H1 (cell line): ENCODE measurements around the gene CREB3L4.

ENCODE experiments used
- CTCF ChIP-seq, 3 experiments: IDR thresholded peaks; 1 replicate in 2 of 3; 2 replicates in 1 of 3; pipeline versions ENCODE4 v1.5.1 to v1.6.1; 2011; ENCODE audit warnings: low read length in 3 of 3, mild to moderate bottlenecking in 3 of 3, inconsistent platforms in 2 of 3, low read depth in 1 of 3, moderate library complexity in 1 of 3; ENCODE audit not compliant: insufficient read depth in 1 of 3; ENCODE audit errors: control extremely low read depth in 1 of 3
- EP300 ChIP-seq, 2 experiments: IDR thresholded peaks; 1 replicate in 1 of 2; 2 replicates in 1 of 2; pipeline ENCODE4 v1.6.1; 2011 to 2012; ENCODE audit warnings: low read depth in 2 of 2, low read length in 2 of 2, mild to moderate bottlenecking in 2 of 2, borderline replicate concordance in 1 of 2, inconsistent platforms in 1 of 2, moderate library complexity in 1 of 2
- EZH2 ChIP-seq: fragments of 200-600 bp; sonication (generic); IDR thresholded peaks from 2 replicates; pipeline ENCODE4 v1.7.1; 2012; ENCODE audit warnings: low read depth, mild to moderate bottlenecking, moderate library complexity, low read length, inconsistent platforms; ENCODE audit not compliant: severe bottlenecking
- GTF2F1 ChIP-seq: IDR thresholded peaks from 2 replicates; pipeline ENCODE4 v1.6.1; 2012; ENCODE audit warnings: low read depth, low read length, improper control_type of control experiment, borderline replicate concordance
- HDAC2 ChIP-seq, 2 experiments: fragments of 300-600 bp in 1 of 2; sonication (generic) in 1 of 2; IDR thresholded peaks; 2 replicates each; pipeline ENCODE4 v1.6.1; 2011 to 2012; ENCODE audit warnings: low read depth in 2 of 2, low read length in 2 of 2, mild to moderate bottlenecking in 2 of 2, moderate library complexity in 2 of 2, borderline replicate concordance in 1 of 2, inconsistent platforms in 1 of 2
- JUN ChIP-seq: IDR thresholded peaks from 2 replicates; pipeline ENCODE4 v1.6.1; 2011; ENCODE audit warnings: low read depth, mild to moderate bottlenecking, improper control_type of control experiment, low read length
- NRF1 ChIP-seq: IDR thresholded peaks from 2 replicates; pipeline ENCODE4 v1.6.1; 2011; ENCODE audit warnings: mild to moderate bottlenecking, low read depth, low read length, improper control_type of control experiment
- POLR2AphosphoS5 ChIP-seq: IDR thresholded peaks from 2 replicates; pipeline ENCODE4 v1.6.1; 2011; ENCODE audit warnings: low read depth, low read length
- RAD21 ChIP-seq, 2 experiments: IDR thresholded peaks in 1 of 2; conservative IDR thresholded peaks in 1 of 2; 2 replicates each; pipeline ENCODE4 v1.6.1; 2011; ENCODE audit warnings: low read depth in 2 of 2, low read length in 2 of 2, improper control_type of control experiment in 1 of 2, inconsistent platforms in 1 of 2, mild to moderate bottlenecking in 1 of 2, moderate library complexity in 1 of 2
- SP1 ChIP-seq: IDR thresholded peaks from 2 replicates; pipeline ENCODE4 v1.6.1; 2011; ENCODE audit warnings: low read depth, low read length

GRCh38 chr1:153956997-153957715, 10.5 kb upstream of the CREB3L4 start:
- TF ChIP-seq EP300 (IDR thresholded peaks at IDR 0.05; ENCODE audit: borderline replicate concordance in 1 of 2, low read depth in 2 of 2, low read length in 2 of 2) (no peak), EZH2 (no peak), CTCF (IDR thresholded peaks at IDR 0.05; ENCODE audit: control extremely low read depth in 1 of 3, insufficient read depth in 1 of 3, low read depth in 1 of 3, low read length in 3 of 3) (no peak), SP1 (no peak), POLR2AphosphoS5 (no peak), GTF2F1 (no peak), HDAC2 (IDR thresholded peaks at IDR 0.05; ENCODE audit: borderline replicate concordance in 1 of 2, low read depth in 2 of 2, low read length in 2 of 2) (no peak), JUN (no peak), NRF1 (no peak), RAD21 (IDR thresholded peaks at IDR 0.05 in 1 of 2, conservative IDR thresholded peaks at IDR 0.05 in 1 of 2; ENCODE audit: low read depth in 2 of 2, low read length in 2 of 2) (no peak)
